IMR-90 (cell line): ENCODE data around the gene ROCK2. TPM values are rescaled to one million over a fixed set of nuclear protein-coding genes. Genes with fewer than 3 reads are reported as not detected.
A peak's percentile ranks its signal among the peaks of the same experiment; 100 is the strongest.

Source experiments
- ATAC-seq: fragments of 200-7000 bp; cut with Tn5 transposase; 2 replicates; pipeline ENCODE4 v1.9.1; 2020; ENCODE audit warnings: low read depth, mild to moderate bottlenecking, moderate library complexity
- BruUV-seq: library from RNA; stranded (reverse); fragments of 400-500 nt; replicated peaks from 2 replicates; lab custom pipeline; 2021; lab: Mats Ljungman, UMichigan
- CTCF ChIA-PET: fragments of 300-600 bp; formaldehyde crosslinking; extraction: SDS; loops from one replicate; lab custom pipeline; 2021; ENCODE audit warnings: antibody characterized with exemption; lab: Yijun Ruan, JAX
- POLR2A ChIA-PET: fragments of 300-600 bp; sonication (Branson Sonifier 250); formaldehyde crosslinking; loops from one replicate; lab custom pipeline; 2022; ENCODE audit warnings: antibody characterized with exemption; ENCODE audit not compliant: unreplicated experiment; lab: Charles Lee
- DNase-seq: peaks from one replicate; pipeline ENCODE4 v3.0.0; 2013
- H2AFZ ChIP-seq: replicated peaks from 2 replicates; pipeline ENCODE3; 2013; ENCODE audit warnings: low read length, mild to moderate bottlenecking; ENCODE audit not compliant: poor library complexity
- H2AK5ac ChIP-seq: 2 replicates; pipeline ENCODE4 v1.6.1; 2013; ENCODE audit warnings: low read depth, low read length, inconsistent platforms
- H2AK9ac ChIP-seq: replicated peaks from 2 replicates; pipeline ENCODE3; 2013; ENCODE audit warnings: mild to moderate bottlenecking, low read depth, low read length, moderate library complexity; ENCODE audit not compliant: poor library complexity
- H2BK120ac ChIP-seq: 2 replicates; pipeline ENCODE4 v1.6.1; 2013; ENCODE audit warnings: low read depth, low read length, inconsistent platforms
- H2BK15ac ChIP-seq: 3 replicates; pipeline ENCODE4 v1.6.1; 2013; ENCODE audit warnings: low read depth, low read length, inconsistent platforms
- H2BK20ac ChIP-seq: 2 replicates; pipeline ENCODE4 v1.6.1; 2013; ENCODE audit warnings: low read depth, mild to moderate bottlenecking, inconsistent platforms, low read length, moderate library complexity
- H2BK5ac ChIP-seq: 2 replicates; pipeline ENCODE4 v1.6.1; 2013; ENCODE audit warnings: mild to moderate bottlenecking, low read depth, low read length, inconsistent platforms; ENCODE audit not compliant: poor library complexity, severe bottlenecking
- H3K14ac ChIP-seq: replicated peaks from 2 replicates; pipeline ENCODE4 v1.6.1; 2013; ENCODE audit warnings: low read depth, low read length, inconsistent platforms
- H3K18ac ChIP-seq: 2 replicates; pipeline ENCODE4 v1.6.1; 2013; ENCODE audit warnings: low read depth, low read length, control low read depth
- H3K23ac ChIP-seq: 2 replicates; pipeline ENCODE4 v1.6.1; 2013; ENCODE audit warnings: low read depth, low read length, inconsistent platforms
- H3K27ac ChIP-seq: 2 replicates; pipeline ENCODE4 v1.5.1; 2013; ENCODE audit warnings: mild to moderate bottlenecking, control low read depth, low read length; ENCODE audit not compliant: insufficient read depth
- H3K27me3 ChIP-seq: 2 replicates; pipeline ENCODE4 v1.6.1; 2013; ENCODE audit warnings: low read length; ENCODE audit not compliant: control insufficient read depth, insufficient read depth
- H3K36me3 ChIP-seq: 2 replicates; pipeline ENCODE4 v1.6.1; 2013; ENCODE audit warnings: low read length, mixed read lengths; ENCODE audit not compliant: control insufficient read depth, insufficient read depth
- H3K4ac ChIP-seq: 2 replicates; pipeline ENCODE4 v1.6.1; 2013; ENCODE audit warnings: low read depth, low read length, inconsistent platforms
- H3K4me1 ChIP-seq: 2 replicates; pipeline ENCODE4 v1.6.1; 2013; ENCODE audit warnings: low read length, mixed read lengths; ENCODE audit not compliant: control insufficient read depth, insufficient read depth
- H3K4me2 ChIP-seq: 2 replicates; pipeline ENCODE4 v1.6.1; 2013; ENCODE audit warnings: low read depth, mild to moderate bottlenecking, control low read depth, low read length, moderate library complexity
- H3K4me3 ChIP-seq: 2 replicates; pipeline ENCODE4 v1.5.1; 2013; ENCODE audit warnings: low read depth, mild to moderate bottlenecking, control low read depth, low read length, moderate library complexity; ENCODE audit not compliant: insufficient read depth
- H3K56ac ChIP-seq: 2 replicates; pipeline ENCODE4 v1.6.1; 2013; ENCODE audit warnings: low read length, inconsistent platforms; ENCODE audit not compliant: insufficient read depth; ENCODE audit errors: extremely low read depth
- H3K79me1 ChIP-seq, 2 experiments: 2 replicates each; pipeline ENCODE4 v1.6.1; 2013; ENCODE audit warnings: low read length in 2 of 2, inconsistent platforms in 1 of 2, low read depth in 1 of 2
- H3K9ac ChIP-seq: 2 replicates; pipeline ENCODE4 v1.6.1; 2013; ENCODE audit warnings: low read depth, low read length, control low read depth
- H3K9me1 ChIP-seq: 2 replicates; pipeline ENCODE4 v1.6.1; 2013; ENCODE audit warnings: low read length, inconsistent platforms; ENCODE audit not compliant: insufficient read depth
- H3K9me3 ChIP-seq: 2 replicates; pipeline ENCODE4 v1.6.1; 2013; ENCODE audit warnings: low read length; ENCODE audit not compliant: control insufficient read depth, insufficient read depth
- H4K20me1 ChIP-seq: 2 replicates; pipeline ENCODE4 v1.6.1; 2013; ENCODE audit warnings: low read length, inconsistent platforms; ENCODE audit not compliant: insufficient read depth
- H4K5ac ChIP-seq: 2 replicates; pipeline ENCODE4 v1.6.1; 2013; ENCODE audit warnings: mild to moderate bottlenecking, low read depth, low read length, control low read depth
- H4K8ac ChIP-seq, 2 experiments: 2 replicates each; pipeline ENCODE4 v1.6.1; 2013; ENCODE audit warnings: low read depth in 2 of 2, low read length in 2 of 2, control low read depth in 1 of 2, inconsistent platforms in 1 of 2
- H4K91ac ChIP-seq: 2 replicates; pipeline ENCODE4 v1.6.1; 2013; ENCODE audit warnings: low read depth, low read length, inconsistent platforms; ENCODE audit not compliant: insufficient read depth
- BHLHE40 ChIP-seq: fragments of 150-350 bp; IDR thresholded peaks from 2 replicates; pipeline ENCODE4 v1.6.1; 2016; ENCODE audit warnings: mild to moderate bottlenecking, low read depth, low read length
- MAFK ChIP-seq: IDR thresholded peaks from 2 replicates; pipeline ENCODE4 v1.6.1; 2012; ENCODE audit warnings: low read depth, low read length, improper control_type of control experiment
- MAZ ChIP-seq: IDR thresholded peaks from 2 replicates; pipeline ENCODE4 v1.6.1; 2012; ENCODE audit warnings: low read depth, mild to moderate bottlenecking, low read length, improper control_type of control experiment, moderate library complexity, borderline replicate concordance
- MXI1 ChIP-seq: IDR thresholded peaks from 2 replicates; pipeline ENCODE4 v1.6.1; 2012; ENCODE audit warnings: low read depth, mild to moderate bottlenecking, low read length, moderate library complexity, borderline replicate concordance
- RAD21 ChIP-seq: IDR thresholded peaks from 2 replicates; pipeline ENCODE4 v1.6.1; 2012; ENCODE audit warnings: low read length, improper control_type of control experiment
- SMC3 ChIP-seq: fragments of 150-350 bp; IDR thresholded peaks from 2 replicates; pipeline ENCODE4 v1.6.1; 2016; ENCODE audit warnings: low read depth, mild to moderate bottlenecking, antibody characterized with exemption, low read length, moderate library complexity
- WGBS, 2 experiments: methylation state at CpG; one replicate each; pipeline versions ENCODE4 v1.1.5 to v1.1.7; 2013; ENCODE audit warnings: missing lambda C conversion rate in 2 of 2; ENCODE audit not compliant: insufficient read length in 1 of 2; ENCODE audit errors: extremely low coverage in 2 of 2; 5-methylcytosine and 5-hydroxymethylcytosine counted together
- dilution Hi-C: fragments of 300-500 bp; cut with HindIII; formaldehyde crosslinking; loops from one replicate; pipeline ENCODE4 v1.14.3; 2018; ENCODE audit warnings: low sequenced_read_pairs; ENCODE audit not compliant: unreplicated experiment
- in situ Hi-C: fragments of 300-500 bp; cut with MboI; formaldehyde crosslinking; loops from 3 replicates; pipeline ENCODE4 v1.14.3; 2019; ENCODE audit warnings: low sequenced_read_pairs, inconsistent platforms, mixed read lengths
- intact Hi-C: fragments of 100-400 bp; cut with micrococcal nuclease; formaldehyde crosslinking; loops from 2 replicates; pipeline ENCODE4 v1.10.0; 2022
- polyA plus RNA-seq, 3 experiments: library from polyadenylated mRNA; depleted of rRNA; stranded (reverse); fragments of >200 nt; gene quantifications; 2 replicates each; pipeline ENCODE4 v1.2.3, GENCODE V29; 2012; ENCODE audit warnings: low replicate concordance in 1 of 3
- total RNA-seq: library from RNA; depleted of rRNA; stranded (reverse); fragments of >200 nt; gene quantifications from 2 replicates; pipeline ENCODE4 v1.2.3, GENCODE V29; 2012
- TF ChIP-seq, protein P1 (sequence below): fragments of 150-350 bp; IDR thresholded peaks from 2 replicates; pipeline ENCODE4 v1.6.1; 2016; ENCODE audit warnings: low read depth, mild to moderate bottlenecking, low read length, moderate library complexity, borderline replicate concordance
- TF ChIP-seq, protein P2 (sequence below): conservative IDR thresholded peaks from 2 replicates; pipeline ENCODE4 v1.5.1; 2012; ENCODE audit warnings: mild to moderate bottlenecking, low read depth, low read length, improper control_type of control experiment
- TF ChIP-seq, protein P3 (sequence below): fragments of 150-350 bp; IDR thresholded peaks from 2 replicates; pipeline ENCODE4 v1.6.1; 2017; ENCODE audit warnings: mild to moderate bottlenecking, antibody characterized with exemption, low read length, low read depth

The ROCK2 gene
- total and polyA plus RNA-seq, 2 of the 4 experiments (the other 2 are of a cell fraction): 9.0 to 28.3 TPM

DNA sequence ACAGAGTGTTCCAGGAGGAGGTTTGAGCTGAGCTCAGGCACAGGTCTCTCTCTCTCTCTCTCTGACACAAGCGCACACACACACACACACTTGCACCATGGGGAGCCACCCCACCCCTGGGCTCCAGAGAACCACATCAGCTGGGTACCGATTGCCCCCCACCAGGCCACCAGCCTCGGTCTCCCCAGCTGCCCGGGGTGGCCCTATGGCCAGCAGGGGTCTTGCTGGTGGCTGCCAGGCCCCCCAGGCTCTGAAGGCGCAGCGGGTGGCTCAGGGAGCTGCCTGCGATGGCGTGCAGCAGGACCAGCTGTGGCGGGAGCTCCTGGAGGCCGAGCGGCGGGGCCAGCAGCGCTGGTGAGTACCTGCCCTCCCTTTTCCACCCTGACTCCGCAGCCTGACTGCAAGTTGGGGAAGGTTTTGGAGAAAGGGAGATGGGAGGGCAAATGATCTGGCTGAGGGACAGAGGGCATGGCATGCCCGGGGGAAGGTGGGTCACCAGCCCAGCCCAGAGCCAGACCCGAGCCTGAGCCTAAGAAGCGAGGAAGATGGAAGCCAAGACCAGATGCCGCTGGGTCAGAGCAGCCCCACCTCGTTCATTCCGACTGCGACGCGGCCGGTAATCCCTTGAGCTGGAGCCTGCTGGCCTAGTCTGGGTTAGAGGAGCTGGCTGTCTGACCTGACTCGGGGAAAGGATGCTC, 211.0 kb downstream of the ROCK2 start (continued):
- no peak for TF ChIP-seq MAZ

DNA sequence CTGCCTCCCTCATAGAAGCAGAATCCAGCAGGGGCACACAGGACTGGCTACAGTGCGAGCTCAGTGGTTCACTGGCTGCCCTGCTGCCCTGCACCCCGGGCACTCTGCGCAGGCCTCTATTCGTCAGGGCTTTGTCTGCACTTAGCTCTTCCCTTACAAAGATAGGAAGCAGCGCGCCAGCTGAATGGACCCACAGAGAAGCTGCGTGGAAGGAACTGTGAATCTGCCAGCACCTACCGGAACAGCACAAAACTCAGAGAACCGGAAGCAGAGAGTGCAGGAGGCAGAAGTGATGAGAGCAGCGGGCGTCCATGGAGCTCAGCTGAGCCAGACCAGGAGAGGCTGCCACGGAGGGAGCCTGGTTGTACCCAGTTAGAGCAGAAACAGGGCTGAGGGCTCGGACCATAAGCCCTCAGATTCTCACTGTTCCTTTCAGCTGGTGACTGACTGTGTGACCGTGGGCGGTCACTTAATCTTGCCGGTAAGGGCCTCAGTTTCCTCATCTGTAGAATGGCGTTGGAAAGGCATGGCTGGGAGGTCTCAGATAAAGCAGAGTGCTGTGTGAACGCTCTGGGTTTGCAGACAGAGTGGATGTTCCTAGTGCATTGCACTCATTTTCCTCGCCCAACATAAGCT, 212.3 kb downstream of the ROCK2 start:
- in situ Hi-C loops: loop anchor here (5.0 to 25.0 kb wide), 2 partner anchors 310 to 630 kb away; no protein-coding TSS in a partner anchor
- no peak overlapping the region for H2AK5ac ChIP-seq
- H3K9ac ChIP-seq: no peak overlapping the region

More for the DNA sequence above, 212.3 kb downstream of the ROCK2 start:
- Histone ChIP-seq H3K4me1 (peaks cover 14% of the 10 kb centered on the region), H3K27ac (no peak overlapping the region), H3K14ac (no peak overlapping the region), H3K18ac (no peak overlapping the region), H3K36me3 (no peaks in the 10 kb centered on the region), H2AK9ac (peak overlapping the region; percentile 4), H2BK15ac (no peak overlapping the region; the same call in 2 of the 3 replicates), H3K23ac (no peak overlapping the region), H3K56ac (no peak overlapping the region), H2BK5ac (no peak overlapping the region), H4K20me1 (no peaks in the 10 kb centered on the region), H3K27me3 (no peaks in the 10 kb centered on the region; the same call in 1 of the 2 replicates), H3K4me3 (no peak overlapping the region), H2BK20ac (no peak overlapping the region), H3K79me1 (no peaks in the 10 kb centered on the region), H4K5ac (peak overlapping the region; percentile 23; the same call in 1 of the 2 replicates), H3K4me2 (no peak overlapping the region), H2AFZ (peak overlapping the region; percentile 93), H2BK120ac (peak overlapping the region; percentile 28; the same call in 1 of the 2 replicates), H4K8ac (peak overlapping the region; percentile 17 to 84; a peak in 3 of 4 replicates), H3K9me3 (no peaks in the 10 kb centered on the region), H3K4ac (peak overlapping the region; percentile 54), H3K9me1 (peaks cover 5% of the 10 kb centered on the region; the same call in 1 of the 2 replicates), H4K91ac (peak overlapping the region; percentile 16; the same call in 1 of the 2 replicates)
- dilution Hi-C loops (no loop called here), intact Hi-C loops (loop anchor here (1.0 to 10.0 kb wide), 6 partner anchors 173 to 645 kb away; no protein-coding TSS in a partner anchor)
- BruUV-seq: no TSS peak
- DNase-seq: no peak
- no peak for ATAC-seq
- TF ChIP-seq MAZ: no peak
- TF ChIP-seq, protein P1, sequence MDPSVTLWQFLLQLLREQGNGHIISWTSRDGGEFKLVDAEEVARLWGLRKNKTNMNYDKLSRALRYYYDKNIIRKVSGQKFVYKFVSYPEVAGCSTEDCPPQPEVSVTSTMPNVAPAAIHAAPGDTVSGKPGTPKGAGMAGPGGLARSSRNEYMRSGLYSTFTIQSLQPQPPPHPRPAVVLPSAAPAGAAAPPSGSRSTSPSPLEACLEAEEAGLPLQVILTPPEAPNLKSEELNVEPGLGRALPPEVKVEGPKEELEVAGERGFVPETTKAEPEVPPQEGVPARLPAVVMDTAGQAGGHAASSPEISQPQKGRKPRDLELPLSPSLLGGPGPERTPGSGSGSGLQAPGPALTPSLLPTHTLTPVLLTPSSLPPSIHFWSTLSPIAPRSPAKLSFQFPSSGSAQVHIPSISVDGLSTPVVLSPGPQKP: no peak
- TF ChIP-seq, protein P2, sequence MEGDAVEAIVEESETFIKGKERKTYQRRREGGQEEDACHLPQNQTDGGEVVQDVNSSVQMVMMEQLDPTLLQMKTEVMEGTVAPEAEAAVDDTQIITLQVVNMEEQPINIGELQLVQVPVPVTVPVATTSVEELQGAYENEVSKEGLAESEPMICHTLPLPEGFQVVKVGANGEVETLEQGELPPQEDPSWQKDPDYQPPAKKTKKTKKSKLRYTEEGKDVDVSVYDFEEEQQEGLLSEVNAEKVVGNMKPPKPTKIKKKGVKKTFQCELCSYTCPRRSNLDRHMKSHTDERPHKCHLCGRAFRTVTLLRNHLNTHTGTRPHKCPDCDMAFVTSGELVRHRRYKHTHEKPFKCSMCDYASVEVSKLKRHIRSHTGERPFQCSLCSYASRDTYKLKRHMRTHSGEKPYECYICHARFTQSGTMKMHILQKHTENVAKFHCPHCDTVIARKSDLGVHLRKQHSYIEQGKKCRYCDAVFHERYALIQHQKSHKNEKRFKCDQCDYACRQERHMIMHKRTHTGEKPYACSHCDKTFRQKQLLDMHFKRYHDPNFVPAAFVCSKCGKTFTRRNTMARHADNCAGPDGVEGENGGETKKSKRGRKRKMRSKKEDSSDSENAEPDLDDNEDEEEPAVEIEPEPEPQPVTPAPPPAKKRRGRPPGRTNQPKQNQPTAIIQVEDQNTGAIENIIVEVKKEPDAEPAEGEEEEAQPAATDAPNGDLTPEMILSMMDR: no peak
- no peak for TF ChIP-seq MAFK
- no peak for TF ChIP-seq MXI1
- no peak for TF ChIP-seq SMC3
- no peak for TF ChIP-seq RAD21
- TF ChIP-seq, protein P3, sequence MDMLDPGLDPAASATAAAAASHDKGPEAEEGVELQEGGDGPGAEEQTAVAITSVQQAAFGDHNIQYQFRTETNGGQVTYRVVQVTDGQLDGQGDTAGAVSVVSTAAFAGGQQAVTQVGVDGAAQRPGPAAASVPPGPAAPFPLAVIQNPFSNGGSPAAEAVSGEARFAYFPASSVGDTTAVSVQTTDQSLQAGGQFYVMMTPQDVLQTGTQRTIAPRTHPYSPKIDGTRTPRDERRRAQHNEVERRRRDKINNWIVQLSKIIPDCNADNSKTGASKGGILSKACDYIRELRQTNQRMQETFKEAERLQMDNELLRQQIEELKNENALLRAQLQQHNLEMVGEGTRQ: no peak
- no peak for TF ChIP-seq BHLHE40
- ChIA-PET POLR2A (no interaction called here), CTCF (interaction anchor here (0.6 to 2.7 kb wide), 27 partner anchors 10 to 514 kb away, joined by 3 to 14 read pairs (median 3); partner anchors contain the start of gene ROCK2)
- 83% methylated on average over 14 of the region's 19 CpGs; no CpG with 5 or more reads in 1 of the 2 experiments for WGBS, 2 experiments
